Measurements from ENCODE around the gene SRP54.

Gene SRP54

GRCh38 chr14:34989762-34990161 is 7.0 kb downstream of the SRP54 start:
- Histone ChIP-seq H3K9me3 (ENCODE audit: control insufficient read depth, insufficient read depth, low read depth, low read length) (no peaks in the 10 kb centered on the region), H3K27ac (ENCODE audit: extremely low read depth, low read depth, low read length) (no peak overlapping the region), H3K36me3 (ENCODE audit: control insufficient read depth in 2 of 2, insufficient read depth in 1 of 2, low read length in 2 of 2) (no peaks in the 10 kb centered on the region; a peak in 1 of 3 replicates), H3K4me3 (ENCODE audit: low read depth, low read length) (no peak overlapping the region), H3K4me1 (ENCODE audit: control insufficient read depth, insufficient read depth, low read length) (no peaks in the 10 kb centered on the region)
- TF ChIP-seq ZNF785 (tag by site-specific recombination; IDR thresholded peaks at IDR 0.05): no peak
- TF ChIP-seq ZNF664 (tag by site-specific recombination; IDR thresholded peaks at IDR 0.05): 0 out of 2 replicates have a peak, but pooled peaks have one; percentile 11
- POLR2A ChIA-PET: interaction anchor here (0.6 to 1.6 kb wide), 2 partner anchors 28 to 115 kb away, joined by 3 read pairs; partner anchors contain the start of gene BAZ1A
- CTCF ChIA-PET: interaction anchor here (0.5 kb wide), 1 partner anchor 454 kb away, joined by 6 read pairs; no protein-coding TSS in a partner anchor

- CTCF ChIA-PET: no interaction called here
- TF ChIP-seq, protein P1, sequence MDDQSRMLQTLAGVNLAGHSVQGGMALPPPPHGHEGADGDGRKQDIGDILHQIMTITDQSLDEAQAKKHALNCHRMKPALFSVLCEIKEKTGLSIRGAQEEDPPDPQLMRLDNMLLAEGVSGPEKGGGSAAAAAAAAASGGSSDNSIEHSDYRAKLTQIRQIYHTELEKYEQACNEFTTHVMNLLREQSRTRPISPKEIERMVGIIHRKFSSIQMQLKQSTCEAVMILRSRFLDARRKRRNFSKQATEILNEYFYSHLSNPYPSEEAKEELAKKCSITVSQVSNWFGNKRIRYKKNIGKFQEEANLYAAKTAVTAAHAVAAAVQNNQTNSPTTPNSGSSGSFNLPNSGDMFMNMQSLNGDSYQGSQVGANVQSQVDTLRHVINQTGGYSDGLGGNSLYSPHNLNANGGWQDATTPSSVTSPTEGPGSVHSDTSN (CRISPR knock-in tag; IDR thresholded peaks at IDR 0.05): no peak
- TF ChIP-seq ZFP37 (tag by site-specific recombination; IDR thresholded peaks at IDR 0.05) (no peak), ZNF830 (tag by site-specific recombination; IDR thresholded peaks at IDR 0.05; ENCODE audit: low read depth) (no peak)
- no peak overlapping the region for H3K27ac ChIP-seq (ENCODE audit: extremely low read depth, low read depth, low read length)
Measured at GRCh38 chr14:34993426-34993825, 10.6 kb downstream of the SRP54 start.

GRCh38 chr14:34994668-34995067 is 11.9 kb downstream of the SRP54 start:
- Histone ChIP-seq H3K36me3 (ENCODE audit: control insufficient read depth in 2 of 2, insufficient read depth in 1 of 2, low read length in 2 of 2) (peaks cover 9 to 10% of the 10 kb centered on the region in 2 experiments), H3K4me3 (ENCODE audit: low read depth, low read length) (no peak overlapping the region), H3K9me3 (ENCODE audit: control insufficient read depth, insufficient read depth, low read depth, low read length) (no peaks in the 10 kb centered on the region), H3K4me1 (ENCODE audit: control insufficient read depth, insufficient read depth, low read length) (no peaks in the 10 kb centered on the region), H3K27ac (ENCODE audit: extremely low read depth, low read depth, low read length) (no peak overlapping the region)
- TF ChIP-seq ZNF785 (tag by site-specific recombination; IDR thresholded peaks at IDR 0.05) (no peak), ZNF157 (tag by site-specific recombination; IDR thresholded peaks at IDR 0.05) (no peak), ZBTB17 (tag by site-specific recombination; IDR thresholded peaks at IDR 0.05) (no peak), ZNF112 (tag by site-specific recombination; IDR thresholded peaks at IDR 0.05) (no peak)
- TF ChIP-seq, protein P2, sequence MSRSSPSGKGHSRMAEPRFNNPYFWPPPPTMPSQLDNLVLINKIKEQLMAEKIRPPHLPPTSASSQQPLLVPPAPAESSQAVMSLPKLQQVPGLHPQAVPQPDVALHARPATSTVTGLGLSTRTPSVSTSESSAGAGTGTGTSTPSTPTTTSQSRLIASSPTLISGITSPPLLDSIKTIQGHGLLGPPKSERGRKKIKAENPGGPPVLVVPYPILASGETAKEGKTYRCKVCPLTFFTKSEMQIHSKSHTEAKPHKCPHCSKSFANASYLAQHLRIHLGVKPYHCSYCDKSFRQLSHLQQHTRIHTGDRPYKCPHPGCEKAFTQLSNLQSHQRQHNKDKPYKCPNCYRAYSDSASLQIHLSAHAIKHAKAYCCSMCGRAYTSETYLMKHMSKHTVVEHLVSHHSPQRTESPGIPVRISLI (tag by site-specific recombination; IDR thresholded peaks at IDR 0.05): 0 out of 2 replicates have a peak, but pooled peaks have one; percentile 16
- POLR2A ChIA-PET: no interaction called here
- CTCF ChIA-PET: interaction anchor here (0.6 kb wide), 1 partner anchor 273 kb away, joined by 3 read pairs; no protein-coding TSS in a partner anchor

More at GRCh38 chr14:34993426-34993825, 10.6 kb downstream of the SRP54 start:
- POLR2A ChIA-PET: no interaction called here
- Histone ChIP-seq H3K36me3 (ENCODE audit: control insufficient read depth in 2 of 2, insufficient read depth in 1 of 2, low read length in 2 of 2) (peaks cover 4 to 5% of the 10 kb centered on the region in 2 experiments; a peak in 2 of 3 replicates), H3K9me3 (ENCODE audit: control insufficient read depth, insufficient read depth, low read depth, low read length) (no peaks in the 10 kb centered on the region), H3K4me1 (ENCODE audit: control insufficient read depth, insufficient read depth, low read length) (no peaks in the 10 kb centered on the region), H3K4me3 (ENCODE audit: low read depth, low read length) (no peak overlapping the region)

- POLR2A ChIA-PET: no interaction called here
- Histone ChIP-seq H3K27ac (ENCODE audit: extremely low read depth, low read depth, low read length) (no peak overlapping the region), H3K9me3 (ENCODE audit: control insufficient read depth, insufficient read depth, low read depth, low read length) (no peaks in the 10 kb centered on the region), H3K36me3 (ENCODE audit: control insufficient read depth in 2 of 2, insufficient read depth in 1 of 2, low read length in 2 of 2) (peaks cover 19 to 20% of the 10 kb centered on the region in 2 experiments), H3K4me3 (ENCODE audit: low read depth, low read length) (no peak overlapping the region), H3K4me1 (ENCODE audit: control insufficient read depth, insufficient read depth, low read length) (no peaks in the 10 kb centered on the region)
- TF ChIP-seq GLIS1 (tag by site-specific recombination; IDR thresholded peaks at IDR 0.05) (peak; percentile 90), WT1 (tag by site-specific recombination; IDR thresholded peaks at IDR 0.05) (0 out of 2 replicates have a peak, but pooled peaks have one; percentile 13)
- TF ChIP-seq, protein P3, sequence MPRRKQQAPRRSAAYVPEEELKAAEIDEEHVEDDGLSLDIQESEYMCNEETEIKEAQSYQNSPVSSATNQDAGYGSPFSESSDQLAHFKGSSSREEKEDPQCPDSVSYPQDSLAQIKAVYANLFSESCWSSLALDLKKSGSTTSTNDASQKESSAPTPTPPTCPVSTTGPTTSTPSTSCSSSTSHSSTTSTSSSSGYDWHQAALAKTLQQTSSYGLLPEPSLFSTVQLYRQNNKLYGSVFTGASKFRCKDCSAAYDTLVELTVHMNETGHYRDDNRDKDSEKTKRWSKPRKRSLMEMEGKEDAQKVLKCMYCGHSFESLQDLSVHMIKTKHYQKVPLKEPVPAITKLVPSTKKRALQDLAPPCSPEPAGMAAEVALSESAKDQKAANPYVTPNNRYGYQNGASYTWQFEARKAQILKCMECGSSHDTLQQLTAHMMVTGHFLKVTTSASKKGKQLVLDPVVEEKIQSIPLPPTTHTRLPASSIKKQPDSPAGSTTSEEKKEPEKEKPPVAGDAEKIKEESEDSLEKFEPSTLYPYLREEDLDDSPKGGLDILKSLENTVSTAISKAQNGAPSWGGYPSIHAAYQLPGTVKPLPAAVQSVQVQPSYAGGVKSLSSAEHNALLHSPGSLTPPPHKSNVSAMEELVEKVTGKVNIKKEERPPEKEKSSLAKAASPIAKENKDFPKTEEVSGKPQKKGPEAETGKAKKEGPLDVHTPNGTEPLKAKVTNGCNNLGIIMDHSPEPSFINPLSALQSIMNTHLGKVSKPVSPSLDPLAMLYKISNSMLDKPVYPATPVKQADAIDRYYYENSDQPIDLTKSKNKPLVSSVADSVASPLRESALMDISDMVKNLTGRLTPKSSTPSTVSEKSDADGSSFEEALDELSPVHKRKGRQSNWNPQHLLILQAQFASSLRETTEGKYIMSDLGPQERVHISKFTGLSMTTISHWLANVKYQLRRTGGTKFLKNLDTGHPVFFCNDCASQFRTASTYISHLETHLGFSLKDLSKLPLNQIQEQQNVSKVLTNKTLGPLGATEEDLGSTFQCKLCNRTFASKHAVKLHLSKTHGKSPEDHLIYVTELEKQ (tag by site-specific recombination; IDR thresholded peaks at IDR 0.05; ENCODE audit: borderline replicate concordance): no peak
- CTCF ChIA-PET: no interaction called here
Measured at GRCh38 chr14:34997762-34998161, 15.0 kb downstream of the SRP54 start.
